ENCODE measurements around the gene THRA. TPM values are rescaled to one million over a fixed set of nuclear protein-coding genes. Genes with fewer than 3 reads are reported as not detected.
A peak's percentile ranks its signal among the peaks of the same experiment; 100 is the strongest.

The THRA gene
- total RNA-seq, 2 donors from 2014 or later = 64.8 to 75.0 TPM

DNA sequence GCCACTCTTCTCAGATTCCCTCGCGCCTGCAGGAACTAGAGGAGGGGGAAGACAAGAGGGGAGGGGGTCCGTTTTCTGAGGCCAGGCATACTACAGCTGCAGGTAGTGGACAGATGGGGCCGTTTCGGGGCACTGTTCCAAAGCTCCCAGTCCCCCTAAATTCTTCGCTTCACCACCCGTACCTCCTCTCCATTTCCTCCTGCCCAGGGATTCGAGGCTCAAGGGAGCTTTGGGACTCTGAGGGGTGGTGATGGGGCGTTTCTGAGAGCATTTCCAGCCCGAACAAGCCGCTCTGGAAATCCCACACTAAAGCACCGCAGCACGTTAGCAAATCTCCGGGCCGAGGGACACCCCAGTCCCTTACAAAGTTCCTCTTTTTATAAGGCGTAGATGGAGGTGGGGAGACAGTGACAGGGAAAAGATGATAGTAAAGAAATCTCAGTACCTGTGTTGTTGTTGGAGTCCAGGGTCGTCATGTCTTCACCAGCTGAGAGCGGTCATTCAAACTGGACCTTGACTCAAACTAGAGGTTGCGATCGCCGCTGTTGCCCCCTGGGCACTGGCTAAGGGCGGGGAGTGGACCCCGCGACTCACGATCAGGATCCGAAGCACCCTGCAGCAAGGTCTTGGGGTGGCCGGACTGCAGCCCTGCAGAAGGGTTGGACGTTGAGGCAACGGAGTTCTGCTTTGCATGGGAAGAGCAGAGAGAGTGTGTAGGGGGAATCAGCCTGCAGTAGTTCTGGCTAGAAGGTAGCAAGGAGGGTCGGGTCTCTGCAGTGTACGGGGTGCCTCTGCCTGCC lies 37.1 kb downstream of the THRA start:
- Histone ChIP-seq H3K4me1 (ENCODE audit: control insufficient read depth in 1 of 2, low read depth in 2 of 2) (peaks cover 34 to 76% of the 10 kb centered on the region in 2 donors), H3K36me3 (peaks cover 17% of the 10 kb centered on the region), H3K27ac (peak overlapping the region; percentile 95 to 100), H3K4me3 (peak overlapping the region; percentile 82), H3K27me3 (replicated peaks; ENCODE audit: insufficient read depth) (no peaks in the 10 kb centered on the region), H3K9me3 (no peaks in the 10 kb centered on the region)
- ATAC-seq (ENCODE audit: insufficient number of reproducible peaks, low FRiP score, low read depth) = no peak
- TF ChIP-seq, protein P1, sequence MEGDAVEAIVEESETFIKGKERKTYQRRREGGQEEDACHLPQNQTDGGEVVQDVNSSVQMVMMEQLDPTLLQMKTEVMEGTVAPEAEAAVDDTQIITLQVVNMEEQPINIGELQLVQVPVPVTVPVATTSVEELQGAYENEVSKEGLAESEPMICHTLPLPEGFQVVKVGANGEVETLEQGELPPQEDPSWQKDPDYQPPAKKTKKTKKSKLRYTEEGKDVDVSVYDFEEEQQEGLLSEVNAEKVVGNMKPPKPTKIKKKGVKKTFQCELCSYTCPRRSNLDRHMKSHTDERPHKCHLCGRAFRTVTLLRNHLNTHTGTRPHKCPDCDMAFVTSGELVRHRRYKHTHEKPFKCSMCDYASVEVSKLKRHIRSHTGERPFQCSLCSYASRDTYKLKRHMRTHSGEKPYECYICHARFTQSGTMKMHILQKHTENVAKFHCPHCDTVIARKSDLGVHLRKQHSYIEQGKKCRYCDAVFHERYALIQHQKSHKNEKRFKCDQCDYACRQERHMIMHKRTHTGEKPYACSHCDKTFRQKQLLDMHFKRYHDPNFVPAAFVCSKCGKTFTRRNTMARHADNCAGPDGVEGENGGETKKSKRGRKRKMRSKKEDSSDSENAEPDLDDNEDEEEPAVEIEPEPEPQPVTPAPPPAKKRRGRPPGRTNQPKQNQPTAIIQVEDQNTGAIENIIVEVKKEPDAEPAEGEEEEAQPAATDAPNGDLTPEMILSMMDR (IDR thresholded peaks at IDR 0.05) = no peak
- no peak for DNase-seq (ENCODE audit: low spot score)

DNA sequence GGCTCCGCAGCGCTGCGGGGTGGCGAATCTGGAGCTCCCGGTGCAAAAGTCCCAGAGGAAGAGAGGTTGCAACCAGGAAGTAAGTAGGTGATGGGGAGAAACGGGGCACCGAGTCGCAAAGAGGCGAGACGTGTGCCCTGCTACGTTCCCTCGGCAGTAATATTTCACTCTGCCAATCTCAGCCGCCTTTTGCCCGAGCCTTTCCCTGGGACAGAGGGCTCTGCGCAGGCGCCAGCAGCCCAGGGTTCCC lies 37.6 kb downstream of the THRA start, which contains the start of gene NR1D1:
TSS of gene NR1D1 (minus strand) at position 171 of the 250 bp plus-strand sequence. CDS start 495 bp downstream, outside the sequence.
- DNase-seq (ENCODE audit: low spot score) = no peak
- peaks cover 14% of the 10 kb centered on the region for H3K36me3 ChIP-seq
- peaks cover 36 to 76% of the 10 kb centered on the region in 2 donors for H3K4me1 ChIP-seq (ENCODE audit: control insufficient read depth in 1 of 2, low read depth in 2 of 2)
- ATAC-seq (ENCODE audit: insufficient number of reproducible peaks, low FRiP score, low read depth) = no peak
- H3K27me3 ChIP-seq (replicated peaks; ENCODE audit: insufficient read depth) = no peaks in the 10 kb centered on the region
- H3K4me3 ChIP-seq = peak within 1 kb of the TSS; percentile 82
- TF ChIP-seq, protein P1 (IDR thresholded peaks at IDR 0.05) = no peak
- H3K27ac ChIP-seq = peak within 1 kb of the TSS; percentile 95 to 100
- H3K9me3 ChIP-seq = no peaks in the 10 kb centered on the region

DNA sequence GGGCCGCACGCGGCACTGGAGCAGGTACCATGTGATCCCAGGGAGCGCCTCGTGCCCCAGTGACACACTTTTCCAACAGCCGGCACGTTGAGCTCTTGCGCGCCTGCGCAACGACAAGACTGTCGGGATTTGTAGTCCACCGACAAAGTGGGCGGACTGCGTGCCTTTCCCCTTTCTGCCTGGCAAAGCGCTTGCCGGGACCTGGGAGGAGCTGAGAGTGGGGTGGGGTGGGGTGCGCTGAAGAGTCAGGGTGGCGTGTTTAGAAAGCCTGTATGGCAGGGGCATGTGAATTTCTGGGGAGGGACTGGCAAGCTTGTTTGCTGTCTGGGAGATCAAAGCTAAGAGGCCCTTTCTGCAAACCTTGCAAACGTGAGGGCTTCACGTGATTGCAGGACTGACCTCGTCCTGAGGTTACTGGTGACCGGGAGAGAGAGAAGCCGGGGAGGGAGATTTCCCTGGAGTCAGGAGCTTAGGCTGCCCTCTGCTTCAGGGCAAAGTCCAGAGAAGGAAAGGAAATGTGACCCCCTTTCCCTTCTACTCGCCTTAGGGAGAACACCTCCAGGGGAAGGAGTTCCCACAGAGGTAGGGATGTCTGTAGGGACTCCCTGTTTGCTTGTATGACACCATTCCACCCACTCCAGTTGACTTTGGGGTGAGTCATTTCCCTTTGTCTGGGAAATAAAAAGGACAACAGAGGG lies 38.1 kb downstream of the THRA start:
- H3K9me3 ChIP-seq = no peaks in the 10 kb centered on the region
- H3K4me1 ChIP-seq (ENCODE audit: control insufficient read depth in 1 of 2, low read depth in 2 of 2) = peaks cover 31 to 76% of the 10 kb centered on the region in 2 donors

DNA sequence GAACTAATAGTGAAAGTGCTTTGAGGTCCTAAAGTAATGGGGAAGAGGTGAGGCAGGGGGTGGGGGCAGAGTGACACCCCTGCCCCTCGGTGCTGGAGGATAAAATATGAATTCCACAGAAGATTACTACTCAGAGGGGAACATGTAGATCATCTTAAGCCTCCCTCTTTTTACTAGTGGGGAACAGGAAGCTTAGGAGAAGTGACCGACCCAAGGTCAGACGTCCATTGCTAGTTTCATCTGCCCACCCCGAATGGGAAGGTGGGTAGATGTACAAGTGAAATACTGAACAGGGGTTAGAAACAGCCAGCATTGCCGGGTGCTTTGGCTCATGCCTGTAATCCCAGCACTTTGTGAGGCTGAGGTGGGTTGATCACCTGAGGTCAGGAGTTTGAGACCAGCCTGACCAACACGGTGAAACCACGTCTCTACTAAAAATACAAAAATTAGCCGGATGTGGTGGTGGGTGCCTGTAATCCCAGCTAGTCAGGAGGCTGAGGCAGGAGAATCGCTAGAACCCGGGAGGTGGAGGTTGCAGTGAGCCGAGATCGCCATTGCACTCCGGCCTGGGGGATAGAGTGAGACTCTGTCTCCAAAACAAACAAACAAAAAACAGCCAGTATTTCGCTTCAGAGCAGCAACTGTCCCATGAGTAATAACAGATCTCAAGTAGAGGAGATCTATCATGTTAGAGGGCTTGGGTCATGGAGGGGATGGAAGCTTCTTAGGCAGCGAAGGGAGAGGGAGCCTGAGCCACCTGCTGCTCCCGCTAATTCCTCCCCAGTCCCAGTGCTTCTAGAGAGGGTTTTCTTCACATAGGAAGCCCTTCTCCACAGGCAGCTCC lies 38.8 kb downstream of the THRA start:
- H3K9me3 ChIP-seq = no peaks in the 10 kb centered on the region
- no peaks in the 10 kb centered on the region for H3K27me3 ChIP-seq (replicated peaks; ENCODE audit: insufficient read depth)
- DNase-seq (ENCODE audit: low spot score) (no peak), ATAC-seq (ENCODE audit: insufficient number of reproducible peaks, low FRiP score, low read depth) (no peak)
- peak overlapping the region; percentile 82 for H3K4me3 ChIP-seq
- TF ChIP-seq, protein P1 (IDR thresholded peaks at IDR 0.05) = no peak
- peak overlapping the region; percentile 95 to 100 for H3K27ac ChIP-seq
- peaks cover 5% of the 10 kb centered on the region for H3K36me3 ChIP-seq
- H3K4me1 ChIP-seq (ENCODE audit: control insufficient read depth in 1 of 2, low read depth in 2 of 2) = peaks cover 25 to 76% of the 10 kb centered on the region in 2 donors

More for the DNA sequence above, 38.1 kb downstream of the THRA start:
- peak overlapping the region; percentile 95 to 100 for H3K27ac ChIP-seq
- H3K36me3 ChIP-seq = peaks cover 13% of the 10 kb centered on the region
- ATAC-seq (ENCODE audit: insufficient number of reproducible peaks, low FRiP score, low read depth) (peak; percentile 21), DNase-seq (ENCODE audit: low spot score) (peak; percentile 94)
- H3K4me3 ChIP-seq = peak overlapping the region; percentile 82
- TF ChIP-seq, protein P1 (IDR thresholded peaks at IDR 0.05) = no peak
- no peaks in the 10 kb centered on the region for H3K27me3 ChIP-seq (replicated peaks; ENCODE audit: insufficient read depth)
